Measurements from ENCODE around the gene ATP13A2. TPM values are rescaled to one million over a fixed set of nuclear protein-coding genes. Genes with fewer than 3 reads are reported as not detected.

The ATP13A2 gene
- total RNA-seq, 1 donor from 2014 or later, result 17.2 TPM

GRCh38 chr1:17004466-17005364, 7.0 kb downstream of the ATP13A2 start:
- no peak for DNase-seq

- no peak for DNase-seq
Observed at GRCh38 chr1:17002524-17002902, 9.2 kb downstream of the ATP13A2 start.

- DNase-seq, result no peak
Observed at GRCh38 chr1:17001760-17002523, 9.8 kb downstream of the ATP13A2 start.

GRCh38 chr1:16999863-17000262, 11.9 kb downstream of the ATP13A2 start:
- DNase-seq, result no peak

GRCh38 chr1:16998589-16998988, 13.1 kb downstream of the ATP13A2 start:
- no peak for DNase-seq

- DNase-seq, result no peak
Observed at GRCh38 chr1:16996845-16997244, 14.9 kb downstream of the ATP13A2 start.

GRCh38 chr1:16993521-16994038, 18.1 kb downstream of the ATP13A2 start:
- no peak for DNase-seq

- DNase-seq, result no peak
Observed at GRCh38 chr1:16992675-16993074, 19.1 kb downstream of the ATP13A2 start.

- DNase-seq, result no peak
Observed at GRCh38 chr1:16992102-16992501, 19.6 kb downstream of the ATP13A2 start.

- no peak for DNase-seq
Observed at GRCh38 chr1:16991571-16991970, 20.2 kb downstream of the ATP13A2 start.

- DNase-seq, result no peak
Observed at GRCh38 chr1:16989676-16990391, 21.9 kb downstream of the ATP13A2 start.

- no peak for DNase-seq
Observed at GRCh38 chr1:16988210-16988609, 23.5 kb downstream of the ATP13A2 start.

- no peak for DNase-seq
Observed at GRCh38 chr1:16986962-16987361, 24.8 kb downstream of the ATP13A2 start.

GRCh38 chr1:16986560-16986959, 25.2 kb downstream of the ATP13A2 start:
- no peak for DNase-seq

- no peak for DNase-seq
Observed at GRCh38 chr1:16986113-16986512, 25.6 kb downstream of the ATP13A2 start.

- peak; percentile 73 for DNase-seq
Observed at GRCh38 chr1:16984717-16985116, 27.0 kb downstream of the ATP13A2 start.

- DNase-seq, result no peak
Observed at GRCh38 chr1:16983649-16984048, 28.1 kb downstream of the ATP13A2 start.

GRCh38 chr1:16982902-16983301, 28.8 kb downstream of the ATP13A2 start:
- no peak for DNase-seq

GRCh38 chr1:16981269-16981849, 30.4 kb downstream of the ATP13A2 start:
- no peak for DNase-seq

- peak; percentile 70 for DNase-seq
Observed at GRCh38 chr1:16980473-16981268, 31.1 kb downstream of the ATP13A2 start, which contains the start of gene MFAP2. MFAP2 (minus strand) TSS chr1:16980620; CDS start chr1:16978273, 2,347 bp downstream.

All from tongue (tissue), 2 donors.